ENCODE results near the gene AFF1.

The AFF1 gene

DNA sequence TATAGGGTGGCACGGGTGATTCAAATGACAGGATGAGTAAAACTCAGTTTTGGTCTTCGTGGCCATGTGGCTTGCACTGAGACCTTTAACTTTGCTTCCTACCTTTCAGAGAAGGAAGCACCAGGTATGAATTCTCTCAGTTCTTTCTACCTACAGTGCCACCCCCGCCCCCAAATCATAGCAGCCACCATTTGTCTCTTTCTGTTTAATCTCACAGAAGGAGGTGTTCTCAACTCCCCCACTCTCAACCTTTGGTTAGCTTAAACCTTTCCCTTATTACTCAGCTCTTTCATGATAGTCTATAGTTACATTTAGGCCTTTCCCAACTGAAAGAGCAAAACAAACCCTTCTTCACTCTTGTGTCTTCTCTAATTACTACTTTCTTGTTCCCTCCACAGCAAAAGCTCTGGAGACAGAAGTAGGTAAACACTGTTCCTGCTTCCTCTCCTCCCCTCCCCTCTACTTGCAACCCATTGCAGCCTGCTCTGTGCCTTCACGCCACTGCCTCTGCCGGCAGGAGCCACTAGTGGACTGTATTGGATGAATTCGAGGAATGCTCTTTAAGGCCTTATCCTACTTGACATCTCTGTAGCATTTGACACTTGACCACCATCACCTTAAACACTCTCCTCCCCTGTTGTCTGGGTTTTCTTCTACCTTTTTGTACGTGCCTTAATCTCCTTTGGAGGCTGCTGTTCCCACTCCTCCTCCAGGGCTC, 123.7 kb downstream of the AFF1 start:
- Histone ChIP-seq H3K27ac (ENCODE audit: low read length) (no peak overlapping the region), H4K20me1 (ENCODE audit: insufficient read depth, low read length) (peaks cover 12% of the 10 kb centered on the region; the same call in 1 of the 2 replicates), H3K9ac (ENCODE audit: low read length) (no peak overlapping the region), H3K9me2 (replicated peaks; ENCODE audit: insufficient read depth, low read length) (no peaks in the 10 kb centered on the region), H3K4me1 (ENCODE audit: low read length) (peaks cover 30% of the 10 kb centered on the region), H3K36me3 (replicated peaks; ENCODE audit: insufficient read depth, low read length) (0 out of 2 replicates have a peak, but pooled peaks cover 4% of the 10 kb centered on the region), H3K4me2 (ENCODE audit: low read depth, low read length) (no peak overlapping the region), H3K9me3 (replicated peaks; ENCODE audit: insufficient read depth, low read length) (no peaks in the 10 kb centered on the region), H3K27me3 (replicated peaks; ENCODE audit: insufficient read depth, low read length) (no peaks in the 10 kb centered on the region), H2AFZ (ENCODE audit: low read length) (no peak overlapping the region), H3K79me2 (ENCODE audit: low read length) (peaks cover 98% of the 10 kb centered on the region), H3F3A (ENCODE audit: insufficient read depth, low read length) (peaks cover 14% of the 10 kb centered on the region), H3K4me3 (ENCODE audit: low read length) (no peak overlapping the region)
- TF ChIP-seq, protein P1, sequence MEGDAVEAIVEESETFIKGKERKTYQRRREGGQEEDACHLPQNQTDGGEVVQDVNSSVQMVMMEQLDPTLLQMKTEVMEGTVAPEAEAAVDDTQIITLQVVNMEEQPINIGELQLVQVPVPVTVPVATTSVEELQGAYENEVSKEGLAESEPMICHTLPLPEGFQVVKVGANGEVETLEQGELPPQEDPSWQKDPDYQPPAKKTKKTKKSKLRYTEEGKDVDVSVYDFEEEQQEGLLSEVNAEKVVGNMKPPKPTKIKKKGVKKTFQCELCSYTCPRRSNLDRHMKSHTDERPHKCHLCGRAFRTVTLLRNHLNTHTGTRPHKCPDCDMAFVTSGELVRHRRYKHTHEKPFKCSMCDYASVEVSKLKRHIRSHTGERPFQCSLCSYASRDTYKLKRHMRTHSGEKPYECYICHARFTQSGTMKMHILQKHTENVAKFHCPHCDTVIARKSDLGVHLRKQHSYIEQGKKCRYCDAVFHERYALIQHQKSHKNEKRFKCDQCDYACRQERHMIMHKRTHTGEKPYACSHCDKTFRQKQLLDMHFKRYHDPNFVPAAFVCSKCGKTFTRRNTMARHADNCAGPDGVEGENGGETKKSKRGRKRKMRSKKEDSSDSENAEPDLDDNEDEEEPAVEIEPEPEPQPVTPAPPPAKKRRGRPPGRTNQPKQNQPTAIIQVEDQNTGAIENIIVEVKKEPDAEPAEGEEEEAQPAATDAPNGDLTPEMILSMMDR (IDR thresholded peaks at IDR 0.05; ENCODE audit: low read length), result no peak
- no peak for TF ChIP-seq EZH2phosphoT487 (IDR thresholded peaks at IDR 0.05; ENCODE audit: low read length)
- no peak for TF ChIP-seq EZH2 (optimal IDR thresholded peaks at IDR 0.05; ENCODE audit: low read depth, low read length)
- no peak for DNase-seq

DNA sequence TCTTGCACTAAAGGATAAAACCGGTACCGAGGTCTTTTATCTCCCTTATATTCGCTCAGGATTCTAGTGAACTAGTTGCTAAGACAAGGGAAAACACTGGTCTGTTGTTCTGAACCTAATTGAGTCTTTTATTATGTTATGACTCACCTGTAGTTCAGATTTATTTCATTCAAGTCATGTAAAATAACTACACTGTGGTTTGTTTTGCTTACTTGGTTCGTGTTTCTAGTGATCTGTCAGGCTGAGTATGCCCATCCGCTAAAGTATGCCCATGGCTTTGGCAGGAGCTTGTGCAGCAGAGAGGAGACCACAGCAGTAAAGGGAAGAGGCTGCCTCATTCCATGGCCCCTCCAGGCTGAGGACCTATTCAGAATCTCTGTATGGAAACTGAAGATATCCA, 126.1 kb downstream of the AFF1 start:
- Histone ChIP-seq H3K4me2 (ENCODE audit: low read depth, low read length) (no peak overlapping the region), H4K20me1 (ENCODE audit: insufficient read depth, low read length) (peaks cover 8% of the 10 kb centered on the region; the same call in 1 of the 2 replicates), H3K27me3 (replicated peaks; ENCODE audit: insufficient read depth, low read length) (no peaks in the 10 kb centered on the region), H3K9me3 (replicated peaks; ENCODE audit: insufficient read depth, low read length) (no peaks in the 10 kb centered on the region), H3F3A (ENCODE audit: insufficient read depth, low read length) (no peaks in the 10 kb centered on the region), H3K79me2 (ENCODE audit: low read length) (peaks cover 98% of the 10 kb centered on the region), H3K4me1 (ENCODE audit: low read length) (peaks cover 7% of the 10 kb centered on the region; the same call in 1 of the 2 replicates), H3K9ac (ENCODE audit: low read length) (no peak overlapping the region), H3K36me3 (replicated peaks; ENCODE audit: insufficient read depth, low read length) (0 out of 2 replicates have a peak, but pooled peaks cover 4% of the 10 kb centered on the region), H2AFZ (ENCODE audit: low read length) (no peak overlapping the region), H3K4me3 (ENCODE audit: low read length) (no peak overlapping the region), H3K27ac (ENCODE audit: low read length) (no peak overlapping the region), H3K9me2 (replicated peaks; ENCODE audit: insufficient read depth, low read length) (no peaks in the 10 kb centered on the region)
- DNase-seq, result no peak
- TF ChIP-seq EZH2 (optimal IDR thresholded peaks at IDR 0.05; ENCODE audit: low read depth, low read length), result no peak
- TF ChIP-seq, protein P1 (IDR thresholded peaks at IDR 0.05; ENCODE audit: low read length), result no peak
- no peak for TF ChIP-seq EZH2phosphoT487 (IDR thresholded peaks at IDR 0.05; ENCODE audit: low read length)

DNA sequence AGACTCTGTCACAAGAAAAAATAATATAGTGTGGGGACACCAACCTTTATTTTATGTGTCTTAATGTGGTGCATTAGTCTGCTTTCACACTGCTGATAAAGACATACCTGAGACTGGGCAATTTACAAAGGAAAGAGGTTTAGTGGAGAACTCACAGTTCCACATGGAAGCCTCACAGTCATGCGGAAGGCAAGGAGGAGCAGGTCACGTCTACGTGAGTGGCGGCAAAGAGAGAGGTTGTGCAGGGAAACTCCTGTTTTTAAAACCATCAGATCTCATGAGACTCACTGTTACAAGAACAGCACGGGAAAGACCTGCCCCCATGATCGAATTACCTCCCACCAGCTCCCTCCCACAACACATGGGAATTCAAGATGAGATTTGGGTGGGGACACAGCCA, 130.2 kb downstream of the AFF1 start:
- no peaks in the 10 kb centered on the region for H3K9me3 ChIP-seq (replicated peaks; ENCODE audit: insufficient read depth, low read length)
- H3K79me2 ChIP-seq (ENCODE audit: low read length), result peaks cover 98% of the 10 kb centered on the region
- H3K27ac ChIP-seq (ENCODE audit: low read length), result no peak overlapping the region
- no peaks in the 10 kb centered on the region for H3K9me2 ChIP-seq (replicated peaks; ENCODE audit: insufficient read depth, low read length)
- H3K4me2 ChIP-seq (ENCODE audit: low read depth, low read length), result no peak overlapping the region
- no peak overlapping the region for H3K9ac ChIP-seq (ENCODE audit: low read length)
- no peak overlapping the region for H3K4me3 ChIP-seq (ENCODE audit: low read length)
- TF ChIP-seq EZH2phosphoT487 (IDR thresholded peaks at IDR 0.05; ENCODE audit: low read length) (no peak), EZH2 (optimal IDR thresholded peaks at IDR 0.05; ENCODE audit: low read depth, low read length) (no peak)
- TF ChIP-seq, protein P1 (IDR thresholded peaks at IDR 0.05; ENCODE audit: low read length), result no peak
- DNase-seq, result no peak
- 0 out of 2 replicates have a peak, but pooled peaks cover 2% of the 10 kb centered on the region for H3K36me3 ChIP-seq (replicated peaks; ENCODE audit: insufficient read depth, low read length)
- H2AFZ ChIP-seq (ENCODE audit: low read length), result no peak overlapping the region
- peaks cover 9% of the 10 kb centered on the region for H4K20me1 ChIP-seq (ENCODE audit: insufficient read depth, low read length)
- no peaks in the 10 kb centered on the region for H3K4me1 ChIP-seq (ENCODE audit: low read length)
- H3F3A ChIP-seq (ENCODE audit: insufficient read depth, low read length), result no peaks in the 10 kb centered on the region
- no peaks in the 10 kb centered on the region for H3K27me3 ChIP-seq (replicated peaks; ENCODE audit: insufficient read depth, low read length)
